Measurements from ENCODE around the gene TBC1D22A. TPM values are rescaled to one million over a fixed set of nuclear protein-coding genes. Genes with fewer than 3 reads are reported as not detected.

The TBC1D22A gene
- total and polyA plus RNA-seq, 10 of the 15 experiments (the other 5 are each of a cell fraction or from before 2014, with no cell fraction given) = 0.63 to 44.7 (median 27.4) TPM

DNA sequence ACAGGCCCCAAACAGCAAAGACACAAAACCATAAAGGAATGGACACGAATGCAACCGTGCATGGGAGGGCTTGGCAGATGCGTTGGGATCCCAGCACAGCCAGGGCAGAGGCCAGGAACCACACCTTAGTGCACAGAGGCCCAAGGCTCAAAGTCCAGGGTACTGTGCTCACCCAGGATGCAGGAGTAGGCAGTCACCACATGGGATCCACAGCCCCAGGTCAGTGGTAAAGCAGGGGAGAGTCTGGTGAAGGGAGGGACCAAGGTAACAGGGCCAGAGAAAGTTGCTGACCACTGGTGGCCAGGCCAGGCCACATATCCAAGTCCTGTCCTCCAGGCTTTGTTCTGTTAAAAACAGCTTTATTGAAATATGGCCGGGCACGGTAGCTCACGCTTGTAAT, 17.9 kb upstream of the TBC1D22A start (continued):
- no peak for TF ChIP-seq ZBTB33 (IDR thresholded peaks at IDR 0.05)

DNA sequence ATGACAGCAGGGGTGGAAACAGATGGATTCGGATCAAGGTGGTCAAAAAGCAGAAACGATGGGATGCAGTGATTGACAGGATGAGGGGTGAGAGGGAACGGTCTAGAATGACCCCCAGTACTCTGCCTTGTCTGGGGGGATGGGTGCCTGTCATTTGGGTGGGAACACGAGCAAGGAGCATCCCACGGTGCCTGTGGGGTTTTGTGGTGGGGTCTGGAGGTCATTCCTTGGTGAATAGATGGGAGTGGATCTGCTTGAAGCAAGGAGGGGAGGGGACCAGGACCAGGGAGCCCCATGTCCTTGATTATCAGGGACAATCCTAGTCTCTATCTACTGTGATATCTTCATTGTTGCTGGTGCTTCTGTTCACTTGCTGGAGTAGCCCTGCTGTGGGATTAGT, 16.3 kb upstream of the TBC1D22A start:
- no peak overlapping the region for H3K4me2 ChIP-seq (ENCODE audit: control insufficient read depth, insufficient read depth)
- DNase-seq (ENCODE audit: low read depth, low spot score) (no peak), ATAC-seq (no peak), FAIRE-seq (no peak)
- ChIA-PET CTCF (no interaction called here), SMC1A (ENCODE audit: uncharacterized antibody, unreplicated experiment) (no interaction called here), RAD21 (ENCODE audit: unreplicated experiment) (no interaction called here), POLR2A (no interaction called here)
- H3K27me3 ChIP-seq (replicated peaks in 1 of 2; ENCODE audit: control insufficient read depth in 2 of 2, insufficient read depth in 2 of 2, low read length in 1 of 2) = no peaks in the 10 kb centered on the region
- in situ Hi-C loops (cut with MboI) (no loop called here), intact Hi-C loops (cut with micrococcal nuclease; ENCODE audit: unreplicated experiment) (no loop called here)
- H2AFZ ChIP-seq (ENCODE audit: control insufficient read depth, low read depth, low read length) = no peak overlapping the region
- H3K4me3 ChIP-seq = no peak overlapping the region
- no TSS peak for BruUV-seq (replicated peaks)
- H3K9ac ChIP-seq (ENCODE audit: control insufficient read depth, insufficient read depth, low read length) = no peak overlapping the region
- H3K4me1 ChIP-seq (ENCODE audit: control insufficient read depth, insufficient read depth, low read length) = peaks cover 9% of the 10 kb centered on the region
- H3K27ac ChIP-seq (ENCODE audit: control insufficient read depth, insufficient read depth) = no peak overlapping the region
- H3K9me3 ChIP-seq (replicated peaks; ENCODE audit: control insufficient read depth, insufficient read depth, low read length) = no peaks in the 10 kb centered on the region; the same call in 2 of the 3 replicates
- TF ChIP-seq, protein P1, sequence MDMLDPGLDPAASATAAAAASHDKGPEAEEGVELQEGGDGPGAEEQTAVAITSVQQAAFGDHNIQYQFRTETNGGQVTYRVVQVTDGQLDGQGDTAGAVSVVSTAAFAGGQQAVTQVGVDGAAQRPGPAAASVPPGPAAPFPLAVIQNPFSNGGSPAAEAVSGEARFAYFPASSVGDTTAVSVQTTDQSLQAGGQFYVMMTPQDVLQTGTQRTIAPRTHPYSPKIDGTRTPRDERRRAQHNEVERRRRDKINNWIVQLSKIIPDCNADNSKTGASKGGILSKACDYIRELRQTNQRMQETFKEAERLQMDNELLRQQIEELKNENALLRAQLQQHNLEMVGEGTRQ (IDR thresholded peaks at IDR 0.05; ENCODE audit: borderline replicate concordance, low read depth, low read length) = no peak
- TF ChIP-seq GATAD2B (conservative IDR thresholded peaks at IDR 0.05; ENCODE audit: low read depth) = no peak
- TF ChIP-seq EGR1 (IDR thresholded peaks at IDR 0.05; ENCODE audit: borderline replicate concordance in 1 of 2, low read depth in 2 of 2, low read length in 2 of 2) = no peak
- TF ChIP-seq ZBTB40 (IDR thresholded peaks at IDR 0.05; ENCODE audit: borderline replicate concordance) = no peak
- TF ChIP-seq STAT3 (IDR thresholded peaks at IDR 0.05; ENCODE audit: low read depth, low read length) = no peak
- TF ChIP-seq HCFC1 (IDR thresholded peaks at IDR 0.05; ENCODE audit: low read length) = no peak
- TF ChIP-seq HDGF (IDR thresholded peaks at IDR 0.05) = no peak
- no peak for TF ChIP-seq POLR2A (IDR thresholded peaks at IDR 0.05; ENCODE audit: low read depth, low read length)
- TF ChIP-seq, protein P2, sequence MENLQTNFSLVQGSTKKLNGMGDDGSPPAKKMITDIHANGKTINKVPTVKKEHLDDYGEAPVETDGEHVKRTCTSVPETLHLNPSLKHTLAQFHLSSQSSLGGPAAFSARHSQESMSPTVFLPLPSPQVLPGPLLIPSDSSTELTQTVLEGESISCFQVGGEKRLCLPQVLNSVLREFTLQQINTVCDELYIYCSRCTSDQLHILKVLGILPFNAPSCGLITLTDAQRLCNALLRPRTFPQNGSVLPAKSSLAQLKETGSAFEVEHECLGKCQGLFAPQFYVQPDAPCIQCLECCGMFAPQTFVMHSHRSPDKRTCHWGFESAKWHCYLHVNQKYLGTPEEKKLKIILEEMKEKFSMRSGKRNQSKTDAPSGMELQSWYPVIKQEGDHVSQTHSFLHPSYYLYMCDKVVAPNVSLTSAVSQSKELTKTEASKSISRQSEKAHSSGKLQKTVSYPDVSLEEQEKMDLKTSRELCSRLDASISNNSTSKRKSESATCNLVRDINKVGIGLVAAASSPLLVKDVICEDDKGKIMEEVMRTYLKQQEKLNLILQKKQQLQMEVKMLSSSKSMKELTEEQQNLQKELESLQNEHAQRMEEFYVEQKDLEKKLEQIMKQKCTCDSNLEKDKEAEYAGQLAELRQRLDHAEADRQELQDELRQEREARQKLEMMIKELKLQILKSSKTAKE (IDR thresholded peaks at IDR 0.05; ENCODE audit: low read depth, poor library complexity, severe bottlenecking) = no peak
- TF ChIP-seq EED (IDR thresholded peaks at IDR 0.05; ENCODE audit: low read depth) = no peak
- no peak for TF ChIP-seq NR2F1 (conservative IDR thresholded peaks at IDR 0.05)
- no peak for TF ChIP-seq SUPT20H (IDR thresholded peaks at IDR 0.05; ENCODE audit: borderline replicate concordance, control insufficient read depth, low read depth, low read length)
- no peak for TF ChIP-seq MEF2A (IDR thresholded peaks at IDR 0.05; ENCODE audit: insufficient read depth, low read depth, low read length)
- no peak for TF ChIP-seq KDM1A (IDR thresholded peaks at IDR 0.05; ENCODE audit: borderline replicate concordance)
- H3K79me2 ChIP-seq (ENCODE audit: control insufficient read depth, insufficient read depth, low read length) = no peaks in the 10 kb centered on the region
- no peaks in the 10 kb centered on the region for H3K36me3 ChIP-seq (ENCODE audit: control insufficient read depth in 2 of 2, insufficient read depth in 2 of 2, low read length in 1 of 2)
- WGBS (ENCODE audit: insufficient coverage, insufficient replicate concordance, low lambda C conversion rate, missing lambda C conversion rate) = 2% methylated on average over 5 of the region's 5 CpGs
- no peaks in the 10 kb centered on the region for H4K20me1 ChIP-seq (ENCODE audit: control insufficient read depth, insufficient read depth)

Measured in GM12878 (cell line).